ENCODE data around the gene NEK4. TPM values are rescaled to one million over a fixed set of nuclear protein-coding genes. Genes with fewer than 3 reads are reported as not detected.

NEK4 gene
- polyA plus RNA-seq, 1 donor (not counting 4 experiments of a cell fraction or from before 2014, with no cell fraction given), result 13.6 TPM

DNA sequence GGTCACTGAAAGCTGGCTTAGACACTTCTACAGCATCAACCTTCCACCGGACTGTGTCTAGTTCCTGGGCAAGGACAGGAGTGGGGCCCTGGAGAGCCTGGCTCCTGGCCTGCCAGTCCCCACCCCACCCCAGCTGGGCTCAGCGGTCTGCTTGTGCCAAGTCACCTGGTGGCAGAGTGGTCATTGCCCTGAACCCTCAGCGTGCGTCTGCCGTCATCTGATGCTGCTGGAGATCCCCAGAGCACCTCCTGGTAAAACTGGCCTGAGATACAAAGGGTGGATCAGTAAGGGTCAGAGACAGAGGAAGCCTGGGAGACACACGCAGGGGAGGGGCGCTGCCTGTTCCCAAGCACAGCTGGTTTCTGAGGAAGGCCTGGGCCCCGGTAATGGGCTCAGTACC is 43.1 kb upstream of the NEK4 start:
- no peaks in the 10 kb centered on the region for H3K9me1 ChIP-seq (ENCODE audit: control insufficient read depth, extremely low read depth, insufficient read depth, low read length)
- dilution Hi-C loops (cut with MboI; ENCODE audit: extremely low pct_ligation_motif_present, low sequenced_read_pairs), result no loop called here
- no peak overlapping the region for H3K27ac ChIP-seq (ENCODE audit: control insufficient read depth, insufficient read depth, low read length)
- no peak for DNase-seq (ENCODE audit: low read depth, low spot score)
- H3K9me3 ChIP-seq (ENCODE audit: control insufficient read depth, low read depth, low read length), result no peaks in the 10 kb centered on the region
- no peak overlapping the region for H3K4me3 ChIP-seq (ENCODE audit: control insufficient read depth in 2 of 3, extremely low read depth in 1 of 3, insufficient read depth in 2 of 3, low read depth in 1 of 3, low read length in 3 of 3)
- H3K9ac ChIP-seq (ENCODE audit: control insufficient read depth, extremely low read depth, insufficient read depth, low read length), result no peak overlapping the region
- H3K4me1 ChIP-seq (ENCODE audit: control insufficient read depth, extremely low read depth, insufficient read depth, low read length), result no peaks in the 10 kb centered on the region
- H2AFZ ChIP-seq (ENCODE audit: control insufficient read depth, low read length), result no peak overlapping the region
- no peak for FAIRE-seq
- H3K79me2 ChIP-seq (ENCODE audit: control insufficient read depth, insufficient read depth, low read length), result no peaks in the 10 kb centered on the region
- no peak overlapping the region for H3K4me2 ChIP-seq (ENCODE audit: control insufficient read depth, extremely low read depth, insufficient read depth, low read depth, low read length)
- no peaks in the 10 kb centered on the region for H3K27me3 ChIP-seq (ENCODE audit: control insufficient read depth, extremely low read depth, insufficient read depth, low read length)
- TF ChIP-seq, protein P1, sequence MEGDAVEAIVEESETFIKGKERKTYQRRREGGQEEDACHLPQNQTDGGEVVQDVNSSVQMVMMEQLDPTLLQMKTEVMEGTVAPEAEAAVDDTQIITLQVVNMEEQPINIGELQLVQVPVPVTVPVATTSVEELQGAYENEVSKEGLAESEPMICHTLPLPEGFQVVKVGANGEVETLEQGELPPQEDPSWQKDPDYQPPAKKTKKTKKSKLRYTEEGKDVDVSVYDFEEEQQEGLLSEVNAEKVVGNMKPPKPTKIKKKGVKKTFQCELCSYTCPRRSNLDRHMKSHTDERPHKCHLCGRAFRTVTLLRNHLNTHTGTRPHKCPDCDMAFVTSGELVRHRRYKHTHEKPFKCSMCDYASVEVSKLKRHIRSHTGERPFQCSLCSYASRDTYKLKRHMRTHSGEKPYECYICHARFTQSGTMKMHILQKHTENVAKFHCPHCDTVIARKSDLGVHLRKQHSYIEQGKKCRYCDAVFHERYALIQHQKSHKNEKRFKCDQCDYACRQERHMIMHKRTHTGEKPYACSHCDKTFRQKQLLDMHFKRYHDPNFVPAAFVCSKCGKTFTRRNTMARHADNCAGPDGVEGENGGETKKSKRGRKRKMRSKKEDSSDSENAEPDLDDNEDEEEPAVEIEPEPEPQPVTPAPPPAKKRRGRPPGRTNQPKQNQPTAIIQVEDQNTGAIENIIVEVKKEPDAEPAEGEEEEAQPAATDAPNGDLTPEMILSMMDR (optimal IDR thresholded peaks at IDR 0.05 in 1 of 3, IDR thresholded peaks at IDR 0.05 in 1 of 3, conservative IDR thresholded peaks at IDR 0.05 in 1 of 3; ENCODE audit: extremely low read depth in 1 of 3, insufficient read depth in 2 of 3, low read length in 3 of 3), result no peak
- TF ChIP-seq EZH2 (IDR thresholded peaks at IDR 0.05; ENCODE audit: low read length), result no peak
- no peaks in the 10 kb centered on the region for H3K36me3 ChIP-seq (ENCODE audit: control insufficient read depth in 2 of 2, extremely low read depth in 1 of 2, insufficient read depth in 2 of 2, low read length in 2 of 2)
- no peaks in the 10 kb centered on the region for H4K20me1 ChIP-seq (ENCODE audit: control insufficient read depth, extremely low read depth, insufficient read depth, low read length)

DNA sequence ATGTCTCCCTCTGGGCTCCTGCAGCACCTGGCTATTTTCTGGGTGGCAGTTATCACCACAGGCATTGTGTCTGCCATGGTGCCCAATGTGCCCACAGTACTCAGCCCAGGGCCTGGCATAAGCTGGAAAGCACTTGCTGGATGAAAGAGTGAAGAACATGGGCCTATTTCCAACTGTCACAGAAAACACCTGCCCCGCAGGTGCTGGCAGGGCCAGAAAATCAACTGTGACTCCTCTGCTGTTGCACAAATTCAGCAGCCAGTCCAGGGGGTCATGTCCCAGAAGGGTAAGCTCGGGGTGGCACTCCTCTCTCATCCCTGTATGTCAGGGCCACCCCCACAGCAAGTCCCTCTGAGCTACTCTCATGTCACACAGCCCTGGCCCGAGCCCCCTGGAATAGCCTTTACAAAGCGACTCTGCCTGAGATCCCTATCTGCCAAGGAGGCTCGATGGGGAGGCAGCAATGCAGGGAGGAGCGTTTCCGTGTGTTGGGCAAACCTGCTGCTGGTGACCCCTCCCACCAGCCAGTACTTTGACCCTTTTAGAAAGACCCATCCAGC is 40.8 kb upstream of the NEK4 start:
- Histone ChIP-seq H3K27ac (ENCODE audit: control insufficient read depth, insufficient read depth, low read length) (no peak overlapping the region), H3K9ac (ENCODE audit: control insufficient read depth, extremely low read depth, insufficient read depth, low read length) (no peak overlapping the region), H3K4me1 (ENCODE audit: control insufficient read depth, extremely low read depth, insufficient read depth, low read length) (no peaks in the 10 kb centered on the region), H3K4me2 (ENCODE audit: control insufficient read depth, extremely low read depth, insufficient read depth, low read depth, low read length) (no peak overlapping the region), H2AFZ (ENCODE audit: control insufficient read depth, low read length) (no peak overlapping the region), H4K20me1 (ENCODE audit: control insufficient read depth, extremely low read depth, insufficient read depth, low read length) (no peaks in the 10 kb centered on the region), H3K9me3 (ENCODE audit: control insufficient read depth, low read depth, low read length) (no peaks in the 10 kb centered on the region), H3K79me2 (ENCODE audit: control insufficient read depth, insufficient read depth, low read length) (no peaks in the 10 kb centered on the region), H3K4me3 (ENCODE audit: control insufficient read depth in 2 of 3, extremely low read depth in 1 of 3, insufficient read depth in 2 of 3, low read depth in 1 of 3, low read length in 3 of 3) (no peak overlapping the region), H3K36me3 (ENCODE audit: control insufficient read depth in 2 of 2, extremely low read depth in 1 of 2, insufficient read depth in 2 of 2, low read length in 2 of 2) (no peaks in the 10 kb centered on the region), H3K27me3 (ENCODE audit: control insufficient read depth, extremely low read depth, insufficient read depth, low read length) (no peaks in the 10 kb centered on the region), H3K9me1 (ENCODE audit: control insufficient read depth, extremely low read depth, insufficient read depth, low read length) (no peaks in the 10 kb centered on the region)
- FAIRE-seq (no peak), DNase-seq (ENCODE audit: low read depth, low spot score) (no peak)
- dilution Hi-C loops (cut with MboI; ENCODE audit: extremely low pct_ligation_motif_present, low sequenced_read_pairs), result no loop called here
- TF ChIP-seq EZH2 (IDR thresholded peaks at IDR 0.05; ENCODE audit: low read length), result no peak
- TF ChIP-seq, protein P1 (optimal IDR thresholded peaks at IDR 0.05 in 1 of 3, IDR thresholded peaks at IDR 0.05 in 1 of 3, conservative IDR thresholded peaks at IDR 0.05 in 1 of 3; ENCODE audit: extremely low read depth in 1 of 3, insufficient read depth in 2 of 3, low read length in 3 of 3), result no peak
